Measurements from ENCODE around the gene SGMS2. TPM values are rescaled to one million over a fixed set of nuclear protein-coding genes. Genes with fewer than 3 reads are reported as not detected.

The SGMS2 gene
- total and polyA plus RNA-seq, 2 of the 13 experiments (the other 11 are each of a cell fraction or from before 2014, with no cell fraction given) = 1.2 to 1.7 TPM

- TF ChIP-seq TERF1 (CRISPR knock-in tag; IDR thresholded peaks at IDR 0.05) (no peak), ZBTB38 (CRISPR knock-in tag; IDR thresholded peaks at IDR 0.05) (no peak), THYN1 (CRISPR knock-in tag; IDR thresholded peaks at IDR 0.05; ENCODE audit: borderline replicate concordance, low read depth) (no peak)
- TF ChIP-seq, protein P1, sequence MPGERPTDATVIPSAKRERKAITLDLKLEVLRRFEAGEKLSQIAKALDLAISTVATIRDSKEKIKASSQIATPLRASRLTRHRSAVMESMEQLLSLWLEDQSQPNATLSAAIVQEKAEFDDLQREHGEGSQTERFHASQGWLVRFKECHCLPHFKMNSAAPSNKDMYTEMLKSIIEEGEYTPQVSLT (CRISPR knock-in tag; IDR thresholded peaks at IDR 0.05; ENCODE audit: borderline replicate concordance, low read depth) = no peak
Observed at GRCh38 chr4:107951551-107951950, 126.8 kb downstream of the SGMS2 start (continued).

GRCh38 chr4:107956011-107956410, 131.3 kb downstream of the SGMS2 start:
- Histone ChIP-seq H3K27me3 (ENCODE audit: control insufficient read depth in 1 of 2, insufficient read depth in 2 of 2, low read length in 2 of 2) (no peaks in the 10 kb centered on the region), H4K20me1 (ENCODE audit: insufficient read depth, low read length) (no peaks in the 10 kb centered on the region), H3K9me3 (ENCODE audit: low read length) (peaks cover 7% of the 10 kb centered on the region; the same call in 1 of the 2 replicates), H3K4me2 (ENCODE audit: low read depth, low read length) (no peak overlapping the region), H2AFZ (ENCODE audit: low read length) (no peak overlapping the region), H3K4me3 (replicated peaks in 1 of 3; ENCODE audit: insufficient read depth in 1 of 3, low read depth in 2 of 3, low read length in 3 of 3) (no peak overlapping the region), H3K36me3 (replicated peaks in 1 of 2; ENCODE audit: control insufficient read depth in 1 of 2, insufficient read depth in 2 of 2, low read length in 2 of 2) (no peaks in the 10 kb centered on the region), H3K27ac (ENCODE audit: extremely low read length, insufficient read depth, low read length) (no peak overlapping the region), H3K79me2 (ENCODE audit: insufficient read depth, low read length) (no peaks in the 10 kb centered on the region), H3K4me1 (ENCODE audit: insufficient read depth, low read length) (no peaks in the 10 kb centered on the region), H3K9ac (ENCODE audit: insufficient read depth, low read depth, low read length) (no peak overlapping the region)
- intact Hi-C loops (cut with micrococcal nuclease; ENCODE audit: unreplicated experiment) (no loop called here), in situ Hi-C loops (cut with HindIII; ENCODE audit: extremely low pct_ligation_motif_present, low pct_unique_long_range_greater_than_20kb) (no loop called here)
- ATAC-seq (no peak), DNase-seq (ENCODE audit: low spot score) (no peak), FAIRE-seq (no peak)
- POLR2A ChIA-PET = no interaction called here
- WGBS (ENCODE audit: low lambda C conversion rate) = 11% methylated on average over 1 of the region's 1 CpG
- CTCF ChIA-PET (ENCODE audit: low intra/inter-chr PET ratio, low total read pairs) = no interaction called here
- TF ChIP-seq ZNF30 (CRISPR knock-in tag; IDR thresholded peaks at IDR 0.05) (no peak), PRDM15 (CRISPR knock-in tag; IDR thresholded peaks at IDR 0.05) (no peak), ZNF572 (CRISPR knock-in tag; IDR thresholded peaks at IDR 0.05) (no peak), MLLT10 (CRISPR knock-in tag; IDR thresholded peaks at IDR 0.05) (no peak), ZNF788 (CRISPR knock-in tag; IDR thresholded peaks at IDR 0.05; ENCODE audit: borderline replicate concordance) (no peak), PHF20 (CRISPR knock-in tag; IDR thresholded peaks at IDR 0.05) (no peak), HDAC1 (CRISPR knock-in tag; IDR thresholded peaks at IDR 0.05) (no peak), PHF5A (CRISPR knock-in tag; IDR thresholded peaks at IDR 0.05; ENCODE audit: low read depth, unreplicated experiment) (no peak)
- BruUV-seq (replicated peaks) = no TSS peak
